GM12872 (cell line): ENCODE data around the gene PRKCA.

ENCODE experiments used
- TF ChIP-seq, protein P1 (sequence below): IDR thresholded peaks from 3 replicates; pipeline ENCODE4 v1.5.1; 2011; ENCODE audit warnings: low read depth, mild to moderate bottlenecking, low read length, moderate library complexity; ENCODE audit not compliant: insufficient read depth

The PRKCA gene

DNA sequence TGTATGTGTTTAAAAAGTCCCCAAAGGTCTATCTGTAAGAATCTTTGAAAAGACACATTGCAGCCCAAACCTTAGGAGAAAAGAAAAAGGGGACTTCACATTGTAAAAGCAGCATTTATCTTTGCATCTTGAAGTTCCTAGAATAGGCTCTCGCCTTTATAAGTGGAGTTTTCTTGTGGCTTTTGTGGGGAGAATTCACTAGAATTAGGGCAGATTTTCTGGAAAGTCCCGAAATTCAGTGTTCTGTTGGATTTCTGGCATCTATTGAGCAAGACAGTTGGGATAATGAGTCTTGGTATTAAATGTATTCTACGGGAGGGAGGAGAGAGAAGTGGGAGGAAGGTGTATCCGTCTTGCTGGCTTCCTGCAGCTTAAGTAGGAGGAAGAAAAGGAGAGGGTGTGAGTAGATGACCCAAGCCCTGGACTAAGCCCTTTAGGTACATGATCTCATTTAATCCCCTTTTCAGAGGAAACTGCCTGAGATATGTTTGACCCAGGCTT is 62.6 kb downstream of the PRKCA start:
- TF ChIP-seq, protein P1, sequence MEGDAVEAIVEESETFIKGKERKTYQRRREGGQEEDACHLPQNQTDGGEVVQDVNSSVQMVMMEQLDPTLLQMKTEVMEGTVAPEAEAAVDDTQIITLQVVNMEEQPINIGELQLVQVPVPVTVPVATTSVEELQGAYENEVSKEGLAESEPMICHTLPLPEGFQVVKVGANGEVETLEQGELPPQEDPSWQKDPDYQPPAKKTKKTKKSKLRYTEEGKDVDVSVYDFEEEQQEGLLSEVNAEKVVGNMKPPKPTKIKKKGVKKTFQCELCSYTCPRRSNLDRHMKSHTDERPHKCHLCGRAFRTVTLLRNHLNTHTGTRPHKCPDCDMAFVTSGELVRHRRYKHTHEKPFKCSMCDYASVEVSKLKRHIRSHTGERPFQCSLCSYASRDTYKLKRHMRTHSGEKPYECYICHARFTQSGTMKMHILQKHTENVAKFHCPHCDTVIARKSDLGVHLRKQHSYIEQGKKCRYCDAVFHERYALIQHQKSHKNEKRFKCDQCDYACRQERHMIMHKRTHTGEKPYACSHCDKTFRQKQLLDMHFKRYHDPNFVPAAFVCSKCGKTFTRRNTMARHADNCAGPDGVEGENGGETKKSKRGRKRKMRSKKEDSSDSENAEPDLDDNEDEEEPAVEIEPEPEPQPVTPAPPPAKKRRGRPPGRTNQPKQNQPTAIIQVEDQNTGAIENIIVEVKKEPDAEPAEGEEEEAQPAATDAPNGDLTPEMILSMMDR = no peak

DNA sequence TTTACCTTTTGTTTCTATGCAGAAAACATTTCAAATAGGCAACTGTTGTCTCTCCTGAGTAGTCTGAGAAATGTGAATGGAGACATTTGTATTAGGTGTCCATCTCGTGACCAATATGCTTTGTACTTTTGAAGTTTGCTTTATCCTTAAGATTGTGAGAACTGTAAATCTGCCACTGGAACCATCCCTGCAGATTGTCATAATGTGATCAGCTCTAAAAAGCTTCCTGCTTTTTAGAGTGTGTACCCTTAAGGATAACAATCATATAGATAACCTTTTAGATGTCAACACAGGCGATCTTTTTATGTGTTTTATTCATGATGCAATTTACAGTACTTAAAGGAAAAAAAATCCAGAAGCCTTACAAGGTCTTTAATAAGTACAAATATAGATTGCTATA is 63.5 kb downstream of the PRKCA start:
- TF ChIP-seq, protein P1 = no peak

DNA sequence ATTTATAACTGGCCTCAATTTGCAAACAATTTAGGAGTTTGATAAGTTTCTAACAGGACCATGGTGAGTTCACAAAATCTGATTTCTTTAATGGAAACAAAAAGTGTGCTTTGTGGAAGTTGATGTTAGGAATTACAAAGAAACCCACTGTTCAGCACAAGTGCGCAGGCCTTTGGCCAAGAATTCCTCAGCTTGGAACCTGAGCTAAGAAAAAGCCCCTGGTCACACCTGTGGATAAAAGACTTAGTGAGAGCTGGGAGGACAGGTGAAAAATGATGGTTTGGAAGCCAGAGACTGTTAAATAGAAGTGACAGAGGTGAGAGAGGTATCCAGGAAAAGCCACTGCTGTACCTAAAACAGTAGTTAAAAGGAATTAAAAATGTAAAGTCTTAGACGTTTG is 64.7 kb downstream of the PRKCA start:
- TF ChIP-seq, protein P1 = no peak

GRCh38 chr17:66369830-66370229 is 67.4 kb downstream of the PRKCA start:
- TF ChIP-seq, protein P1 = no peak

- TF ChIP-seq, protein P1 = no peak
These were observed 69.1 kb downstream of the PRKCA start for GRCh38 chr17:66371561-66371960.

DNA sequence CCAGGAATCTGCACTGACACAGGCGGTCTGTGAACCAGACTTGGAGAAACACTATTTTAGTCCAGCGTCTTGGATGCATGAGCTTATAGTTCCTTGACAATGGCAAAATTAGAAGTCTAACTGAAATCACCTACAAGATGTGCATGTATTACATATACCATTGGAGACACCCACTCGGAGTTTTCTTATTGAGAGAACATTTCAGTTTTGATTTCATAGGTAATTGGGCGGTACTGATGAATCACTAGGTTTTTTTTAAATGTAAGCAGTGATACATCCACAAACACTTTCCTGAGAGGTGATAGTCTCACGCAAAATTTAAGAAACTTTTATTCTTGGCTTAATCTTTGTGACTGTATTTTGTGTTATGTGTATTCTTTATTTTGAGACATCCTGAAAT is 69.8 kb downstream of the PRKCA start:
- TF ChIP-seq, protein P1 = no peak

GRCh38 chr17:66373079-66373478 is 70.7 kb downstream of the PRKCA start:
- TF ChIP-seq, protein P1 = no peak
